SK-N-SH treated with all-trans-retinoic acid at 6 μM for 48 hours (cell line): ENCODE results near the gene ARHGAP15.

Experiments used
- RARB ChIP-seq: fragments of 250-450 bp; sonication (Bioruptor Pico); IDR thresholded peaks from 2 replicates; pipeline ENCODE4 v1.8.0; 2021; ENCODE audit warnings: mild to moderate bottlenecking, moderate library complexity
- TOX ChIP-seq: fragments of 250-450 bp; sonication (Bioruptor Pico); IDR thresholded peaks from 2 replicates; pipeline ENCODE4 v1.8.0; 2021; ENCODE audit warnings: mild to moderate bottlenecking, moderate library complexity, borderline replicate concordance
- ZNF70 ChIP-seq: fragments of 450-650 bp; formaldehyde crosslinking; IDR thresholded peaks from 2 replicates; pipeline ENCODE4 v1.5.0; 2020; ENCODE audit warnings: mild to moderate bottlenecking, moderate library complexity
- TF ChIP-seq, protein P1 (sequence below): fragments of 250-450 bp; sonication (Bioruptor Pico); IDR thresholded peaks from 2 replicates; pipeline ENCODE4 v1.8.0; 2020; ENCODE audit warnings: mild to moderate bottlenecking, moderate library complexity, borderline replicate concordance

GRCh38 chr2:143192106-143192505 lies 62.9 kb downstream of the ARHGAP15 start:
- no peak for TF ChIP-seq TOX
- no peak for TF ChIP-seq RARB (CRISPR knock-in tag)
- TF ChIP-seq, protein P1, sequence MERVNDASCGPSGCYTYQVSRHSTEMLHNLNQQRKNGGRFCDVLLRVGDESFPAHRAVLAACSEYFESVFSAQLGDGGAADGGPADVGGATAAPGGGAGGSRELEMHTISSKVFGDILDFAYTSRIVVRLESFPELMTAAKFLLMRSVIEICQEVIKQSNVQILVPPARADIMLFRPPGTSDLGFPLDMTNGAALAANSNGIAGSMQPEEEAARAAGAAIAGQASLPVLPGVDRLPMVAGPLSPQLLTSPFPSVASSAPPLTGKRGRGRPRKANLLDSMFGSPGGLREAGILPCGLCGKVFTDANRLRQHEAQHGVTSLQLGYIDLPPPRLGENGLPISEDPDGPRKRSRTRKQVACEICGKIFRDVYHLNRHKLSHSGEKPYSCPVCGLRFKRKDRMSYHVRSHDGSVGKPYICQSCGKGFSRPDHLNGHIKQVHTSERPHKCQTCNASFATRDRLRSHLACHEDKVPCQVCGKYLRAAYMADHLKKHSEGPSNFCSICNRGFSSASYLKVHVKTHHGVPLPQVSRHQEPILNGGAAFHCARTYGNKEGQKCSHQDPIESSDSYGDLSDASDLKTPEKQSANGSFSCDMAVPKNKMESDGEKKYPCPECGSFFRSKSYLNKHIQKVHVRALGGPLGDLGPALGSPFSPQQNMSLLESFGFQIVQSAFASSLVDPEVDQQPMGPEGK: no peak
- TF ChIP-seq ZNF70 (CRISPR knock-in tag): no peak
